ENCODE measurements around the gene ASB6.
"Not testable (repeated sequence)": the region's sequence is repeated elsewhere in the genome, so short reads cannot be mapped to it uniquely, and the experiment has no call there.

Gene ASB6

DNA sequence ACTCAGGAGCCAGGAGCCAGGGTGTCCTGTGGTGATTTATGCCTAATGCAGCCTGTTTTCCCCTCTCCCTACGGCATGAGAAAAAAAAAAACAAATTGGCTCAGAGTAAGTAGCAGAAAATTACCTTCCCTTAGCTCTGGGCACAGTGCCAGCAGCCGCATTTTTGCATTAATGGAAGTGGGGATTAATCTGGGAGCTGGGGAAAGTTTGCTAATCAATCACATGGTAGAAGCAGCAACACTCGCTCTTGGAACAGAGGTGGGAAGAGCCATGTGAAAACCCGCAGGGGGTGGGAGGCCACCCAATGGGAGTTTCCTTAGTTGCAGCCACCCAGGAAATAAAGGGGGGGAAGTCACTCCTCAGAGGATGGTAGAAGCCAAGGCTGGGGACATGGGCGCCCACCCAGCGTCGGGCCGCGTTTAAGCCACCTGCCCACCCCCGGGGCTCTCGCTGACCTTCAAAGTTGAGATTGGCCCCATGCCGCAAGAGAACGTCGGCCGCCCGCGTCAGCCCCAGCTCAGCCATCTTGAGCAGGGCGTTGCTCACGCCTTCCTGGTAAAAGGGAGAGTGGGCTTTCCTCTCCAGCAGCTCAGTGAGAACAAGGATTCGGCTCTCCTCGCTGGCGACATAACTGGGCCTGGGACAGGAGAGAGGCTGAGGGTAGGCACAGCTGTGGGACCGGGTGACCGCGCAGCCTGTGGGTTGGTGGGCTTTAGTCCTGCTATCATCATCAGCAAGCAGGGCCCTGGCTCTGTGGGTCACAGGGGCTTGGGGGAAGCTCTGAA, 1.7 kb downstream of the ASB6 start:
- DNase-seq = peak; percentile 93

DNA sequence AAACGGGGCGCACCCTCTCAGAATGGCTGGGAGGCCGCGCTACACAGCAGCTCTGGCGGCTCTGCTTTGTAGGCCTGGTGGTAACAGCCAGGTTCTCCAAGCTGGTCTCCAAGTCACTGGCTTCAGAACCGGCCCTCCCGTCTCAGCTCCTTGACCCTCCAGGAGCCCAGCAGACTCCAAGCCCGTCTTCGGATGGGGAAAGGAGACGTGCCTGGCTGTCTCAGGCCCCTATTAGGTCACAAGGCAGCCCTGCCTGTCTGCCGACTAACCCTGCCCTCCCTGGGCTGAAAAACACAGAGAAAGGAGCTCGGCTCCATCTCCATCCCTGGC, 2.2 kb downstream of the ASB6 start:
- DNase-seq = no peak

DNA sequence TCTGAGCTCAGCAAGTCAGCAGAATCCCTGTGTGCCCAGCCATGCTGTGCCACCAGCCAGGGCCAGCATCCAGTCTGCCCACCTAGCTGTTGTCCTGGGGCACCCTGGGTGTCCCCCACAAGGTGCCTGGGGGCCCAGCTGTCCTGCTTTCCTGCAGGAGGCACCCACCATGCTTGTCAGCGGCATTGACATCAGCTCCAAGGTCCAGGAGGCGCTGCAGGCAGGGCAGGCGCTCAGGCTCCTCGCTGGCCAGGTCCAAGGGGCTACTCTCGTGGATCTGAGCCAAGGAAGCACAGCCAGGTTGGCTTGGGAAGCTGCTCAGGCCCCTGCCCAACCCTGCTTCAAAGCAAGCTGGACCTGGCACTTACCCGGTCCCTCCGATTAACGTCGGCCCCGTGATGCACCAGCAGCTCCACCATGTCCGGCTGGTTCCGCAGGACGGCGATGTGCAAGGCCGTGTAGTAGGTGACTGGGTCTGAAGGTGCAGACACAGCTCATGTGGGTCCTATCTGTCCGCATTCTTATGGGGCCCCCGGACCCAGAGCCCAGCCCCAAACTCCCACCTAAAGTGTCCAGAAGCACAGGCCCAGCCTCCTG, 2.8 kb downstream of the ASB6 start:
- no peak for DNase-seq

DNA sequence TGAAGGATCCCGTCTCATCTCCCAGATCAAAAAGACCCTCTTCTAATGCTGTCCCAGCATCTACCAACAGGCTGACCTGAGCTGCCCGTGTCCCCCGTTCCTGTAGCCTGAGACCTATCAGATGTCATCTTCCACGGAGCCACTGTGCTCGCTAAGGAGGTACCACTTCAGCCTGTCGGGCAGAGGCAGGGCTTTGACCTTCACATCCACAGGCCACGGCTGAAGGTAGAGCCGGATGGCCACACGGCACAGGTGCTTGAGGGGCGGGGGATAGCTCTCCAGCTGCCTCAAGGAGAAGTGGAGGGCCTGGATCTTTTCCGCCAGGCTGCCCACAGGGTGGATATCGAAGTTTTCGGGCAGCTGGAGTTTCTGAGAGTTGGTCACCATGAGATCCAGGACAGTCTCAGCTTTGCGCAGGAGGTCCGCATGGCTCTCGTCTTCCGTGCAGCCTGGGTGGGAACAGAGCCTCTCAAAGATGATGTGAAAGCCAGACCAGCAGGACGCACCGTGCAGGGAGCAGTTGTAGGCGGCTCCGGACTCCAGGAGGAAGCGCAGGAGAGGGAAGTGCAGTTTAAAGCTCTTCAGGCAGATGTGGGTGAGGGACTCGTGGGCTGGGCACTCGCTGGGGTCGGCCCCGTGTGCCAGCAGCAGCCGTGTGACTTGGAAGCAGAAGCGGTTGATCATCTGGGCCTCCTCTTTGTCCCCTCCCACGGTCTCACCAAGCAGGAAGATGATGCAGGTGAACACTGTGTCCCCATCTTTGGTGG, 4.1 kb downstream of the ASB6 start:
- no peak for DNase-seq

DNA sequence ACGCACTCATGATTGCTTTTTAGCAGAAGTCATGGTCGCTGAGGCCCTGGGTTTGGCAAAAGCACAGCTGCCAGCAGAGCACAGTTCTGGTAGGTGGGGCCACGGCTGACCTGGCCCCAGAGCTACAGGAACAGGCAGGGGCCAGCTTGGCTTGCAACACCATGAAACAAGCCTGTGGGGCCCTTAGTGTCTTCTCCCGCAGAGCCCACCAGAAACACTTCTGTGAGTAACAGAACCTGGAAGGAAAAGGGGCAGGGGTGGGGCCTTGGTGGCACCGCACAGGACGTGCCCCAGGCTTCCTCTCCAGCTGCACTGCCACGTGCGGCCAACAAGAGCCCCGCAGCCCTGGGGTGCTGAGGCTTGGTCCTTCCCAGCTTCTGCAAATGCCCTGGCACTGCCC, 4.8 kb downstream of the ASB6 start:
- DNase-seq = no peak

DNA sequence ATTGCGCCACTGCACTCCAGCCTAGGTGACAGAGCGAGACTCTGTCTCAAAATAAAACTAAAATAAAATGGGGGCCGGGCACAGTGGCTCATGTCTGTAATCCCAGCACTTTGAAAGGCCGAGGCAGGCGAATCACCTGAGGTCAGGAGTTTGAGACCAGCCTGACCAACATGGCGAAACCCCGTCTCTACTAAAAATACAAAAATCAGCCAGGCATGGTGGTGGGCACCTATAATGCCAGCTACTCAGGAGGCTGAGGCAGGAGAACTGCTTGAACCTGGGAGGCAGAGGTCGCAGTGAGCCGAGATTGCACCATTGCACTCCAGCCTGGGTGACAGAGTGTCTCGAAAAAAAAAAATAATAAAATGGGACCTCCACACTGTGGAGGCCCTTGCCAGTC, 5.6 kb downstream of the ASB6 start:
- not testable (repeated sequence) for DNase-seq

DNA sequence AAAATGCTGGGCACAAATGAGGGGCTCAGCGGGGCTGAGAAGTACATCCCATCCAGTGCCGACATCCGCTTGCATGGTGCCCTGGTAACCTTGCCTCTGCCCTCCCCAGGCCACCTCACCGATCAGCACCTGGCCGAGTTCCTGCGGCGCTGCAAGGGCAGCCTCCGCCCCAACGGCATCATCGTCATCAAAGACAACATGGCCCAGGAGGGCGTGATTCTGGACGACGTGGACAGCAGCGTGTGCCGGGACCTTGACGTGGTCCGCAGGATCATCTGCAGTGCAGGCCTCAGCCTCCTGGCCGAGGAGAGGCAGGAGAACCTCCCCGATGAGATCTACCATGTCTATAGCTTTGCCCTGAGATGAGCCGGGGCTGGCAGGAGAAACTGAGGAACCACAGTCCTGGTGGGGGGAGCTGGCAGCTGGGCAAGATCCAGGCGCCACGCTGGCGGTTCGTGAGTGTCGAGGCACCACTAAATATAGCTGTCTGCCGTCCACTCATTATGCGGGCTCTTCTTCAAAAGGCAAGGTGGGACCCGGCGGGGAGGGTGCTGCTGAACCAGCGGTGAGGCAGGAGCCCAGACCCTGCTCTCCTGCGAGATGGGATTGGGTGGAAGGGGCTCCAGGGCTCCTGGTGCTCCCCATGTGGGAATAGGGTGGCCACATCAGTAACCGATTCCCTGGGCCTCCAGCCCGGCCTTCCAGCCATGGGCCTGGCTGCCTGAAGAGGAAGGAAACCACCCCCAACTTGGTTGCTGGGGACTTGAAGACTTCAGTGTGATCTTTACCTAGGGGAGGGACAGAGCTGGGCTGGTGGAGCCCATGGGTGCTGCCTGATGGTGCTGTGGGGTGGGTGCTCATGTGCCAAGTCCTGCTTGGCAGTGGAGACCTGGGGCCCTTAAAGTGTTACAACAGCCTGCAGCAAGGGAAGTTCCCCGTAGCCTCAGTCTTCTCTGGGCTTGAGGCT, 6.6 kb downstream of the ASB6 start:
- no peak for DNase-seq

DNA sequence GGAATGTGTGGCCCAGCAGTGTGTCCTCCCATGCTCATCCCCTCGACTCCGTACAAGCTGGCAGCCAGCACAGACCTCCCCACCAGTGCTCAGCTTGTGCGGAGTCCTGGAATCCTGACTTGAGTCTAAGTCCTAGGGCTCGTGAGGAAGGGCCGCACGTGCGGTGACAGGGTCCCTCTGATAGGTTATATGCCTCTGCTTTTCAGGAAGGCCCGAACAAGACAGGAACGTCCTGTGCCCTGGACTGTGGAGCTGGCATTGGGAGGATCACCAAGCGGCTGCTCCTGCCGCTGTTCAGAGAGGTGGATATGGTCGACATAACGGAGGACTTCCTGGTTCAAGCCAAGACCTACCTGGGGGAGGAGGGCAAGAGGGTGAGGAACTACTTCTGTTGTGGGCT, 8.1 kb downstream of the ASB6 start:
- DNase-seq = no peak

DNA sequence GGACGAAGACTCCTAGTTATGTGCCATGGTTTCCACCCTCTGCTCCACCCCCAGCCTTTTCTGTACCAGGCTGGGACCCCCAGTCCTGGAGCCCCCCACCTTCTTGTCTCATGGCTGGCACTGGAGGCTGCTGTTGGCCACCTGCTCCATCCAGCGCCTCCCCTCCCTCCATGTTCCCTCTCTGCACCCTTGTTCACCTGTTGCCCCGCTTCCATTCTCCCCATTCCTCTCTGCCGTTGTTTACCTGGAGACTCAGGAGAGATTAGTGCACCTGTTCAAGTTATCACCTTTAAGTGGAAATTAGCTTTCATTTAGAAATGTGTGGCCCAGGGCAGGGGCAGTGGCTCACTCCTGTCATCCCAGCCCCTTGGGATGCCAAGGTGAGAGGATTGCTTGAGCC, 8.7 kb downstream of the ASB6 start:
- DNase-seq = no peak

DNA sequence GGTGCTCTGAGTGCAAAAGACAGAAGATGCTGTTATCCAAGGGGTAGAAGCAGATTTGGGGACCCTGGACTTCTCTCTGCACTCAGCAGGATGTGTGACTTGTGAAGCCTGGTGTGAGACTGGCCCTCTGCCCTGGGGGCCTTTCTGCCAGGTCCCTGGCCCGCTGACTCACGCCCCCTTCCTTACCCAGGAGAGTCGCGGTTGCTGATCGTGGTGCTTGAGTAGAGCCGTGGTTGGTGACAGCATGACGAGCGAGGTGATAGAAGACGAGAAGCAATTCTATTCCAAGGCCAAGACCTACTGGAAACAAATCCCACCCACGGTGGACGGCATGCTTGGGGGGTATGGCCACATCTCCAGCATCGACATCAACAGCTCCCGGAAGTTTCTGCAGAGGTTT, 9.5 kb downstream of the ASB6 start:
- no peak for DNase-seq

DNA sequence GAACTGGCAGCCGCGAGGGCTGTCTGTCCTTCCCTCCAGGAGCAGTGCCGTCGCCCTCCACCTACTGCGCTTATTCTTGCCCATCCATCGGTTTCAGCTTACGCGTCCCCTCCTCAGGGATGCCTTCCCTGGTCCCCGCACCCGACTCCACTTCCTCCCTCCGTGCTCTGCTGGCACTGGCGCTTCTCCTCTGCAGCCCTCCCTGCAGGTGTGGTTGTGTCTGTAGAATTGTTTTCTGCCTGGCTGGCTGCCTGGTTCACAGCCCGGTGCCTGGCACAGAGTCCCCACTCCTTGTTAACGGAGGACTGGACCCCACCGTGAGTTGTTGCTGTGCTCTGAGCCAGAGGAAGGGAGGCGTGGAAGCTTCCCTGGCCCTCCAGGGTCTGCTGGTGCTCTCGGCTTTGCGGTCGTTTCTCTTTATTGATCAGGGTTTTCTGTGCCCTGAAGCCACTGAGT, 10.2 kb downstream of the ASB6 start:
- no peak for DNase-seq

DNA sequence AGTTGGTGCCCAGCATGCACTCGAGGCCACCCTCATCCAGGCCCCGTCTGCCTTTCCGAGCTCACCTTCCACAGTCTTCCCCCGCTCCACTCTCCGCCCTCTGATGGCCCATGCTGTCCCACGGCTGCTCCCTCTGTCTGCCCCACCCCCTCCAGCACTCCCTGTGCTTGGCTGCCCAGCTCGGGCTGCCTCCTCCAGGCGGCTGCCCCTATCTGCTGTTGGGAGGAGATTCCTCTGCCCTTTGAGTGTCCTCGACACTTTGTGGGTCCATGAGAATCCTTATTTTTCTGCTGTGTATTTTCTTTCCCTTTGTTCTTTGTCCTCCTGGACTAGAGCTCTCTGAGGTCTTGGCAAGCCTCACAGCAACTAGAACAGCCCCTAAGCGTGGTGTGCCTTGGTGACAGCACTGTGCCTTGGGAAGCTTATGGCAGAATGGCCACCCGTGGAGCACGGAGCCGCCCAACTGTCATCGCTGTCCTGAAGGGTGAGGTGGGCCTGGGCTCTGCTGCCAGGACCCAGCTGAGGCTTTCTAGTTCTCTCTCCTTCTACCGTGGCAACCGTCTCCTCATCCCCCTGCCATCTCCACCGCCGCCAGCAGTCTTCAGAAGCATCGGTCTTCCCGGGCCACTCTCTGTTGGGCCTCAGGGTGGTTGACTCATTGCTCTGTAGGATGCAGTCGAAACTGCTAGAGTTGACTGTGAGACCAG, 10.8 kb downstream of the ASB6 start:
- no peak for DNase-seq

DNA sequence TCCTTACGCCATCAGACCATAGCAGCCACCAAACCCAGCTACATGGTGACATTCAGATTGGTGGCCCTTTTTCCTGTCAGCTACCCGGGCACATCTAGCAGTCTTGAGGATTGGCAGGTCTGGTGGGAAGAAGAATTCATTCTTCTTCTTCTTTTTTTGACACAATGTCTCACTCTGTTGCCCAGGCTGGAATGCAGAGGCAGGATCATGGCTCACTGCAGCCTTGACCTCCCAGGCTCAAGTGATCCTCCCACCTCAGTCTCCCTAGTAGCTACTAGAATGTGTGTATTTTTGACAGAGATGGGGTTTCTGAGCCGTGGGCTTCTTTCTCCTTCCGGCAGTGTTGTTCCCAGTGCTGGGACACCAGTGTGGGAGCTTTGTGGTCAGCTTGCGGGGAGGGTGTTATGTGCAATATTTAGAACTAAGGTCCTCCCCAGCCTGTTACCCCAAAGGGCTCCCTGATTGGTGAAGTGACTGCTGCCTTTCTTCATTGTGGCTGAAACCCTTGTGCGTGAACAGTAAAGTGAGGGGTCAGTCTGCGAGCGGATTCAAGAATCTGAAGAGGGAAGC, 12.6 kb downstream of the ASB6 start:
- DNase-seq = no peak

DNA sequence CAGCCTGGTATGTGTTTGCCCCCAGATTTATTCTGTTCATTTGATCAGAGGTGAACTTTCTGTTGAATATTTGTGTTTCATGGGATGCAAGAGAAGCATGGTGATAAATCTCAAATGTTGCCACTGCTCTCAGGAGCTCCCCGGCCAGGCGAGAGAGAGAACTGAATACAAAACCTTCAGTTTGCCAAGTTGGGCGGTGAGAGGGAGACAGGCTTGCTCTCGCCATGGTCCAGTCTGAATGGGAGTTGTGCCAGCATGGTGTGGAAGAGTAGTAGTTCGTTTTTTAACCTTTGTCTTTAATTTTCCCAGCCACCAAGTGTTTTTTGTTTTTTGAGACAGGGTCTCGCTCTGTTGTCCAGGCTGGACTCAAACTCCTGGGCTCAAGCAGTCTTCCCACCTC, 13.2 kb downstream of the ASB6 start:
- DNase-seq = no peak

DNA sequence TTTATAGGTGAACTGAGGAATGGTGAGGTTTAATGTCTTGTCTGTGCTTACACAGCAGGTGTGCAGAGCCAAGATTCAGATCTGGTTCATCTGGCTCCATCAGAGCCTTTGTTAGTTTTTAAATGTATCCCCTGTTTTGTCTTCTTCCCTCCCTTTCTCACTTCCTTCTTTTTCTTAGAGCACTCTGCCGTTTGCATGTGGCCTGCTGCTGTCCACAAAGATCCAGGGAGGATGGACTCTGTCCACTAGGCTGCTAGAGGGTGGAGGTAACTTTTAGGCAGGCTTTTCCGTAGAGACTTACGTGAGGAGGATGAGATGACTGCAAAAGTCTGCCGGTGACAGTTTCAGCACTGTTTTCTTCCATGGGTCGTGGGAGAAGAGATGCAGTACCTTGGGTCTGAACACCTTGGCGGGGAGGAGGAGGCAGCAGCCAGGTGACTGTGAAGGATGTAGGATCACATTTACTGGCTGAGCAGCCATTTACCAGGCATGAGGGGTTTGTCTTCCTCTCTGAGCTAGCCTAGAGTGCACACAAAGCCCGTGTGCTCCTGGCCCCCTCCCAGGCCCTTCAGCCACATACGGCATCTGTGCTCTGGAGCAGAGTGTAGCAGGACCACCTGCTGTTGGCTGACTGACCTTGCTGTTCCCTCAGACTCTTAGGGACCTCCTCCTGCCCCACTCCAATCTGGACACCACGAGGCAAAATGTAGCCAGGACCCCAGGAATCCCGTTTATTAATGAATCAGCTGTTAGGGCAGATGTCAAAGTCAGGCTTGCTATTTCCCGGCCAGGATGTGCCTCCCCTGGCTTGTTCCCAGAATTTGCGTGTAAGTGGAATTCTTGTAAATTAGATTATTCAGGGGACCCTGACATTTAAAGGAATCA, 14.2 kb downstream of the ASB6 start:
- DNase-seq = no peak

DNA sequence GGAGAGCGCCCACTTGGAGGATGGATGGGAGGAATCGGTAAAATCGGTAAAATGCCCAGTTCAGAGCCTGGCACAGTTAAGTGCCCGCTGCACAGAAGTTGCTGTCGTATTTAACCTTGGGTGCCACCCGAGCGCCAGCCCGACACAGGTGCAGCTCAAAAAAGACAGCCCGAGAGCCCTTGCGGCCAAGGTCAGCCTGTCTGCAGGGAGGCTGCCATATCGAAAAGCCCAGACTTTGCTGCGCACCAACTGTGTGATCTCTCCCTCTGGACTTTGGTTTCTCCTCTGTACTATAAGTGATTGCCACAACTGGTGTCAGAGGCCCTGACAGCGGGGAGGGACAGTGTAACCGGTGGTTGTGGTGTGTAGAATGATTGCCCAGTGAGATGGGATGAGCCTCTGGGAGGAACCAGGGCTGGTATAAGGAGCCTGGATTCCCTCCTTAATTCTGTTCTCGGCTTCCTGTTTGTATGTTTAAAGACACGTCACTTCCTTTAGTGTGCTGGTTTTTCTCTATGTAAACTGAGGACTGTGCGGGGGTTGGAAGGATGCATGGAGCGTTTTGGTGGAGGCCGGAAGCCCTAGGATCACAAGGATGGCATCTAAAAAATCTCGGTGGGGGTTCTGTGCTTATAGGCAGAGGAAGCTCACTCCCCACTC, 15.2 kb downstream of the ASB6 start:
- DNase-seq = no peak

DNA sequence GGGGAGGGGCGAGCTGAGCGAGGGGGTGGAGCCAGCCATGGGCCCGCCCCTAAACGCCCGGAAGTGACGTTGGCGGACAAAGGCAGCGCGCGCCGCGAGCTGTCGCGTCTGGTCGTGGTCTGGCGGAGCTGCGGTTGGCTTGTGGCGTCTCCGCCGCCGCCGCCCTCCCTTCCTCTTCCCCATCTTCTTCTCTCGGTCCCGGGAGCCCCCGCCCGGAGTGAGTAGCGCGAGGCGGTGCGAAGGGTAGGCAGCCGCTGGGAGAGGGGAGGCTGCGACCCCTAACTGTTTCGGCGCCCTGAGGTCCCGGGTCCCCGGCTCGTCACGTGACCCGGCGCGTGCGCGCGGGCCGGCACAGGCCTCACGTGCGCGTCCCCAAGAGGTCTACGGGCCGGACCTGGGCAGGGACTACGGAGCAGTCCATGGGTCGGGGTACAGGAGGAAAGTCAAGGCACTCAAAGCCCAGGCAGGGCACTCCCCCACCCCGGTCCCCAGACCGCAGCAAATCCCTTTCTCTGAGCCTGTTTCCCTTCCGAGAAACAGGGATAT, 15.8 kb downstream of the ASB6 start, which contains the start of gene NTMT1:
NTMT1 (plus strand) TSS at position 85 of the 546 bp plus-strand sequence. CDS start 6,541 bp downstream, outside the sequence.
- peak; percentile 71 for DNase-seq

DNA sequence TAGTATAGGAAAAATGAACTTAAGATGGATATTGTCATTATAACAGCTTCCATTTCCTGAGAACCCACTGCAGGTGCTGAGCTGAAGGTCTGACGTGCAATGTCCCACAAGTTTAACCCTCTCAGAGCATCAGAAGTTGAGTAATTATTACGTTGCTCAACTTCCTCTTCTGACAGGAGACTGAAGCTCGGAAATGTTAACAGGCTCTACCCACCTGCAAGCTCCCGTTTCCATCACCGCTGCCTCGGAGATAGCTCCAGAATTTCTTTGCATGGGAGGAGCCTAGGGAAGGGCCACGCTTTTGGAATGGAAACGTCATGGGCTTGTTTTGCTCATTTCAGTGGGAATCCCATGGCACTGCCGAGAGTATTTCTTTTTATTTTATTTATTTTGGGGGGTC, 17.0 kb downstream of the ASB6 start:
- DNase-seq = no peak

DNA sequence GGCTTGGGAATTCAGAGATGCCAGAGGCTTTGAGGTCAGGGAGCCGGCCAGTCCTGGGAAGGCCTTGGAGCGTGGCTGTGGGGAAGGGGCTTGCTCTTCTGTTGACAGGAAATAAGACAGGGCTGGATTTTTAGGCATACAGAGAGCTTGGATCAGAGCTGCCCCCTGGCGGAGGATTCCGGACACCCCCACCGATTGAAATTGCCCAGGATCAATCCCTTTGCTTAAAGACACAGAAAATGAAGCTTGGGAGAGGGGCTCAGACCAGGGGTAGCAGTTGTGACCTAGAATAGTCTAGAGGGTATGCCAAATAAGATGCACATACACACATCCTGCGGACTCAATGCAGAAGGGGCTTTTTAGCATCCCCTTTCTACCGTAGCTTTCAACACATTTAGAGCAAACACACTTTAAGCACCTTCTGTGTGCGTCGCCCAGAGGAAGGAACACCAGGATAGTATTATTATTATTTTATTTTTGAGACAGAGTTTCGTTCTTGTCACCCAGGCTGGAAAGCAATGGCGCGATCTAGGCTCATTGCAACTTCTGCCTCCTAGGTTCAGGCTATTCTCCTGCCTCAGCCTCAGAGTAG, 17.7 kb downstream of the ASB6 start:
- DNase-seq = no peak

Data from NCI-H1105 treated with DMSO at 0.1 percent for 48 hours (cell line).